Osteocyte (in vitro differentiated cells): ENCODE data around the gene LPAR1. TPM values are rescaled to one million over a fixed set of nuclear protein-coding genes. Genes with fewer than 3 reads are reported as not detected.
"Not testable (repeated sequence)": the region's sequence is repeated elsewhere in the genome, so short reads cannot be mapped to it uniquely, and the experiment has no call there.

Source experiments
- DNase-seq: peaks from one replicate; pipeline ENCODE4 v3.0.0; 2021; ENCODE audit warnings: mixed read lengths; ENCODE audit not compliant: unreplicated experiment; ENCODE audit errors: extremely low spot score
- H3K27ac Mint-ChIP-seq: one replicate; pipeline ENCODE4 v1.8.0; 2021; ENCODE audit warnings: mild to moderate bottlenecking, mixed read lengths; ENCODE audit not compliant: unreplicated experiment
- H3K27me3 Mint-ChIP-seq: one replicate; pipeline ENCODE4 v1.8.0; 2021; ENCODE audit warnings: mixed read lengths; ENCODE audit not compliant: unreplicated experiment
- H3K36me3 Mint-ChIP-seq: one replicate; pipeline ENCODE4 v1.8.0; 2021; ENCODE audit warnings: mixed read lengths; ENCODE audit not compliant: unreplicated experiment
- H3K4me1 Mint-ChIP-seq: one replicate; pipeline ENCODE4 v1.8.0; 2021; ENCODE audit warnings: mixed read lengths; ENCODE audit not compliant: unreplicated experiment
- H3K4me3 Mint-ChIP-seq: one replicate; pipeline ENCODE4 v1.8.0; 2021; ENCODE audit warnings: mild to moderate bottlenecking, moderate library complexity, mixed read lengths; ENCODE audit not compliant: unreplicated experiment
- H3K9me3 Mint-ChIP-seq: one replicate; pipeline ENCODE4 v1.8.0; 2021; ENCODE audit warnings: mixed read lengths; ENCODE audit not compliant: unreplicated experiment
- CTCF ChIP-seq: fragments of 200-600 bp; sonication (generic); IDR thresholded peaks from 2 replicates; pipeline ENCODE4 v1.5.0; 2021; ENCODE audit warnings: antibody characterized with exemption, mild to moderate bottlenecking, moderate library complexity
- total RNA-seq: library from RNA; stranded (reverse); gene quantifications from 2 replicates; pipeline ENCODE4 v1.2.1, GENCODE V29; 2021

The LPAR1 gene
- total RNA-seq, 1 donor from 2014 or later = 120 TPM

- no peak overlapping the region for H3K27ac Mint-ChIP-seq
- peaks cover 72% of the 10 kb centered on the region for H3K36me3 Mint-ChIP-seq
- peaks cover 11% of the 10 kb centered on the region for H3K4me1 Mint-ChIP-seq
- no peak for TF ChIP-seq CTCF
- no peak for DNase-seq
- no peak overlapping the region for H3K4me3 Mint-ChIP-seq
- H3K27me3 Mint-ChIP-seq = no peaks in the 10 kb centered on the region
- H3K9me3 Mint-ChIP-seq = peaks cover 27% of the 10 kb centered on the region
Observed at GRCh38 chr9:110871736-110872135, 166.5 kb downstream of the LPAR1 start.

- Mint-ChIP-seq H3K27me3 (no peaks in the 10 kb centered on the region), H3K9me3 (peaks cover 31% of the 10 kb centered on the region), H3K4me3 (no peak overlapping the region), H3K4me1 (peaks cover 3% of the 10 kb centered on the region), H3K27ac (no peak overlapping the region), H3K36me3 (peaks cover 75% of the 10 kb centered on the region)
- TF ChIP-seq CTCF = no peak
- no peak for DNase-seq
Observed at GRCh38 chr9:110869931-110870330, 168.3 kb downstream of the LPAR1 start.

GRCh38 chr9:110864011-110864410, 174.3 kb downstream of the LPAR1 start:
- H3K9me3 Mint-ChIP-seq = peaks cover 60% of the 10 kb centered on the region
- H3K4me1 Mint-ChIP-seq = peaks cover 14% of the 10 kb centered on the region
- no peak for TF ChIP-seq CTCF
- peak overlapping the region; percentile 59 for H3K27ac Mint-ChIP-seq
- no peak overlapping the region for H3K4me3 Mint-ChIP-seq
- DNase-seq = no peak
- H3K27me3 Mint-ChIP-seq = no peaks in the 10 kb centered on the region
- H3K36me3 Mint-ChIP-seq = peaks cover 51% of the 10 kb centered on the region

- Mint-ChIP-seq H3K9me3 (peaks cover 49% of the 10 kb centered on the region), H3K4me1 (peaks cover 19% of the 10 kb centered on the region), H3K36me3 (peaks cover 30% of the 10 kb centered on the region)
- H3K27ac Mint-ChIP-seq, H3K4me3 Mint-ChIP-seq, H3K27me3 Mint-ChIP-seq, DNase-seq: not testable (repeated sequence)
Observed at GRCh38 chr9:110861370-110862110, 176.7 kb downstream of the LPAR1 start.

- peaks cover 4% of the 10 kb centered on the region for H3K4me1 Mint-ChIP-seq
- H3K27ac Mint-ChIP-seq = no peak overlapping the region
- H3K27me3 Mint-ChIP-seq = no peaks in the 10 kb centered on the region
- no peak overlapping the region for H3K4me3 Mint-ChIP-seq
- H3K36me3 Mint-ChIP-seq = peaks cover 16% of the 10 kb centered on the region
- peaks cover 44% of the 10 kb centered on the region for H3K9me3 Mint-ChIP-seq
- no peak for DNase-seq
- TF ChIP-seq CTCF = no peak
Observed at GRCh38 chr9:110856772-110857171, 181.5 kb downstream of the LPAR1 start.
